Effector memory CD8-positive, alpha-beta T cell (primary cell): ENCODE data around the gene KIR2DL1.
"Not testable (repeated sequence)": the region's sequence is repeated elsewhere in the genome, so short reads cannot be mapped to it uniquely, and the experiment has no call there.

ENCODE experiments used
- ATAC-seq: fragments of 150-1000 bp; cut with Tn5 transposase; replicated peaks from 2 replicates; pipeline ENCODE4 v1.10.0; 2021; ENCODE audit warnings: mild to moderate bottlenecking, moderate library complexity
- DNase-seq, 3 experiments: peaks; one replicate each; pipeline ENCODE4 v3.0.0; 2021
- H3K27ac Mint-ChIP-seq, 2 donors: one replicate each; pipeline ENCODE4 v1.8.0; 2022; ENCODE audit warnings: mild to moderate bottlenecking in 2 of 2, mixed read lengths in 2 of 2, moderate library complexity in 2 of 2
- H3K27me3 Mint-ChIP-seq, 2 donors: one replicate each; pipeline ENCODE4 v1.8.0; 2022; ENCODE audit warnings: mixed read lengths in 2 of 2
- H3K36me3 Mint-ChIP-seq: one replicate; pipeline ENCODE4 v1.8.0; 2022; ENCODE audit warnings: mild to moderate bottlenecking, moderate library complexity, mixed read lengths; ENCODE audit not compliant: insufficient read depth
- H3K4me1 Mint-ChIP-seq, 2 donors: one replicate each; pipeline ENCODE4 v1.8.0; 2022; ENCODE audit warnings: low read depth in 2 of 2, mixed read lengths in 2 of 2
- H3K4me3 Mint-ChIP-seq, 2 donors: one replicate each; pipeline ENCODE4 v1.8.0; 2022; ENCODE audit warnings: mild to moderate bottlenecking in 2 of 2, mixed read lengths in 2 of 2, moderate library complexity in 2 of 2
- H3K9me3 Mint-ChIP-seq, 2 donors: one replicate each; pipeline ENCODE4 v1.8.0; 2022; ENCODE audit warnings: mixed read lengths in 2 of 2
- total RNA-seq, 9 experiments: gene quantifications; one replicate each; lab custom pipeline; 2026; lab: John Stamatoyannopoulos, UW

The KIR2DL1 gene
- total RNA-seq: 0 to 0.13 (median 0) reads per million in 9 experiments

- H3K9me3 Mint-ChIP-seq: peaks cover 0 to 17% of the 10 kb centered on the region in 2 donors
- not testable (repeated sequence) for ATAC-seq, H3K4me3 Mint-ChIP-seq, H3K36me3 Mint-ChIP-seq, H3K4me1 Mint-ChIP-seq, DNase-seq
- peak within 1 kb of the TSS in 1 of 2 donors; percentile 88 for H3K27ac Mint-ChIP-seq
- peaks cover 26 to 33% of the 10 kb centered on the region in 2 donors for H3K27me3 Mint-ChIP-seq
Observed at GRCh38 chr19:54769646-54770045, at the start of gene KIR2DL1. Gene KIR2DL1 (plus strand): TSS chr19:54769793. CDS start chr19:54769851, 58 bp downstream.

GRCh38 chr19:54724142-54724541 lies 45.5 kb upstream of the KIR2DL1 start, which contains the start of gene KIR3DL3:
Gene KIR3DL3 (plus strand): TSS chr19:54724442. CDS start chr19:54724497, 55 bp downstream.
- Mint-ChIP-seq H3K9me3 (peaks cover 7 to 11% of the 10 kb centered on the region in 2 donors), H3K27ac (no peak within 1 kb of the TSS), H3K4me3 (no peak within 1 kb of the TSS), H3K36me3 (no peaks in the 10 kb centered on the region), H3K27me3 (peaks cover 21 to 22% of the 10 kb centered on the region in 2 donors), H3K4me1 (no peaks in the 10 kb centered on the region)
- ATAC-seq (no peak), DNase-seq (no peak)

GRCh38 chr19:54724644-54725043 lies 44.9 kb upstream of the KIR2DL1 start:
- Mint-ChIP-seq H3K27ac (no peak overlapping the region), H3K36me3 (no peaks in the 10 kb centered on the region), H3K27me3 (peaks cover 22% of the 10 kb centered on the region in 2 donors), H3K4me3 (no peak overlapping the region), H3K9me3 (peaks cover 7% of the 10 kb centered on the region in 2 donors), H3K4me1 (no peaks in the 10 kb centered on the region)
- DNase-seq (no peak), ATAC-seq (no peak)

GRCh38 chr19:54725321-54725720 lies 44.3 kb upstream of the KIR2DL1 start:
- DNase-seq (no peak), ATAC-seq (no peak)
- peaks cover 7% of the 10 kb centered on the region in 2 donors for H3K9me3 Mint-ChIP-seq
- H3K4me3 Mint-ChIP-seq: no peak overlapping the region
- H3K36me3 Mint-ChIP-seq: no peaks in the 10 kb centered on the region
- H3K27me3 Mint-ChIP-seq: peaks cover 22% of the 10 kb centered on the region in 2 donors
- H3K4me1 Mint-ChIP-seq: no peaks in the 10 kb centered on the region
- no peak overlapping the region for H3K27ac Mint-ChIP-seq

GRCh38 chr19:54727562-54727961 lies 42.0 kb upstream of the KIR2DL1 start:
- Mint-ChIP-seq H3K27ac (no peak overlapping the region), H3K9me3 (peaks cover 4 to 7% of the 10 kb centered on the region in 2 donors), H3K36me3 (no peaks in the 10 kb centered on the region), H3K27me3 (peaks cover 35 to 36% of the 10 kb centered on the region in 2 donors), H3K4me3 (no peak overlapping the region), H3K4me1 (no peaks in the 10 kb centered on the region)
- ATAC-seq (no peak), DNase-seq (no peak)

GRCh38 chr19:54728167-54728566 lies 41.4 kb upstream of the KIR2DL1 start:
- no peaks in the 10 kb centered on the region for H3K36me3 Mint-ChIP-seq
- H3K4me3 Mint-ChIP-seq: no peak overlapping the region
- peaks cover 4 to 7% of the 10 kb centered on the region in 2 donors for H3K9me3 Mint-ChIP-seq
- peaks cover 39 to 40% of the 10 kb centered on the region in 2 donors for H3K27me3 Mint-ChIP-seq
- no peak for DNase-seq
- H3K4me1 Mint-ChIP-seq: no peaks in the 10 kb centered on the region
- no peak for ATAC-seq
- no peak overlapping the region for H3K27ac Mint-ChIP-seq

GRCh38 chr19:54729416-54730188 lies 40.0 kb upstream of the KIR2DL1 start:
- Mint-ChIP-seq H3K9me3 (peaks cover 5 to 7% of the 10 kb centered on the region in 2 donors), H3K27me3 (peaks cover 49 to 50% of the 10 kb centered on the region in 2 donors), H3K36me3 (no peaks in the 10 kb centered on the region), H3K27ac (no peak overlapping the region), H3K4me1 (no peaks in the 10 kb centered on the region), H3K4me3 (no peak overlapping the region)
- ATAC-seq (no peak), DNase-seq (no peak)

GRCh38 chr19:54731191-54731590 lies 38.4 kb upstream of the KIR2DL1 start:
- ATAC-seq: no peak
- H3K27me3 Mint-ChIP-seq: peaks cover 53 to 58% of the 10 kb centered on the region in 2 donors

GRCh38 chr19:54738306-54738705 lies 31.3 kb upstream of the KIR2DL1 start, which contains the start of gene KIR2DL3:
Gene KIR2DL3 (plus strand): TSS chr19:54738513. CDS start chr19:54738546, 33 bp downstream.
- H3K36me3 Mint-ChIP-seq: not testable (repeated sequence)
- H3K4me3 Mint-ChIP-seq: peak within 1 kb of the TSS in 1 of 2 donors; percentile 46
- H3K27me3 Mint-ChIP-seq: peaks cover 39 to 47% of the 10 kb centered on the region in 2 donors

More at GRCh38 chr19:54731191-54731590, 38.4 kb upstream of the KIR2DL1 start:
- no peak overlapping the region for H3K4me3 Mint-ChIP-seq
- H3K27ac Mint-ChIP-seq: no peak overlapping the region
- no peaks in the 10 kb centered on the region for H3K4me1 Mint-ChIP-seq
- no peak for DNase-seq
- no peaks in the 10 kb centered on the region for H3K36me3 Mint-ChIP-seq
- peaks cover 2 to 7% of the 10 kb centered on the region in 2 donors for H3K9me3 Mint-ChIP-seq

GRCh38 chr19:54738715-54739114 lies 30.9 kb upstream of the KIR2DL1 start:
- Mint-ChIP-seq H3K9me3 (peaks cover 0 to 2% of the 10 kb centered on the region in 2 donors), H3K27ac (peak overlapping the region; percentile 55 to 61), H3K4me3 (peak overlapping the region in 1 of 2 donors; percentile 46), H3K36me3 (no peaks in the 10 kb centered on the region), H3K27me3 (peaks cover 41 to 47% of the 10 kb centered on the region in 2 donors), H3K4me1 (no peaks in the 10 kb centered on the region)
- DNase-seq: no peak
- ATAC-seq: no peak

More at GRCh38 chr19:54738306-54738705, 31.3 kb upstream of the KIR2DL1 start, which contains the start of gene KIR2DL3:
- H3K4me1 Mint-ChIP-seq, DNase-seq, ATAC-seq, H3K9me3 Mint-ChIP-seq: not testable (repeated sequence)
- H3K27ac Mint-ChIP-seq: peak within 1 kb of the TSS; percentile 55 to 61

GRCh38 chr19:54739587-54740497 lies 29.8 kb upstream of the KIR2DL1 start:
- H3K27me3 Mint-ChIP-seq: peaks cover 36 to 37% of the 10 kb centered on the region in 2 donors

GRCh38 chr19:54741950-54742349 lies 27.6 kb upstream of the KIR2DL1 start:
- H3K36me3 Mint-ChIP-seq, H3K4me1 Mint-ChIP-seq, DNase-seq, H3K27ac Mint-ChIP-seq, H3K9me3 Mint-ChIP-seq, H3K4me3 Mint-ChIP-seq, ATAC-seq: not testable (repeated sequence)
- peaks cover 21 to 22% of the 10 kb centered on the region in 2 donors for H3K27me3 Mint-ChIP-seq

More at GRCh38 chr19:54739587-54740497, 29.8 kb upstream of the KIR2DL1 start:
- Mint-ChIP-seq H3K4me3 (no peak overlapping the region), H3K4me1 (no peaks in the 10 kb centered on the region), H3K9me3 (no peaks in the 10 kb centered on the region), H3K27ac (peak overlapping the region in 1 of 2 donors; percentile 5), H3K36me3 (no peaks in the 10 kb centered on the region)
- no peak for ATAC-seq
- DNase-seq: no peak

GRCh38 chr19:54744080-54744479 lies 25.5 kb upstream of the KIR2DL1 start:
- H3K9me3 Mint-ChIP-seq, H3K36me3 Mint-ChIP-seq, H3K4me3 Mint-ChIP-seq, H3K4me1 Mint-ChIP-seq, DNase-seq, ATAC-seq, H3K27ac Mint-ChIP-seq: not testable (repeated sequence)
- peaks cover 20 to 28% of the 10 kb centered on the region in 2 donors for H3K27me3 Mint-ChIP-seq
